Upper lobe of left lung (tissue), 4 donors: Measurements from ENCODE around the gene SELENOF.

Source experiments
- EP300 ChIP-seq, 4 donors: sonication (generic); formaldehyde crosslinking; IDR thresholded peaks; one replicate each; pipeline ENCODE4 v1.5.1; 2017; ENCODE audit warnings: antibody characterized with exemption in 4 of 4, control low read depth in 2 of 4
- POLR2A ChIP-seq, 4 donors: fragments of 450-650 bp; IDR thresholded peaks; one replicate each; pipeline ENCODE4 v1.5.1; 2016 to 2017; ENCODE audit warnings: antibody characterized with exemption in 4 of 4, mild to moderate bottlenecking in 2 of 4
- TF ChIP-seq, protein P1 (sequence below), 6 experiments: fragments of 450-650 bp in 4 of 6; fragments of 200-600 bp in 2 of 6; sonication (generic) in 2 of 6; IDR thresholded peaks; one replicate each; pipeline ENCODE4 v1.5.1; 2016 to 2019; ENCODE audit warnings: antibody characterized with exemption in 6 of 6

GRCh38 chr1:86951430-86951829 lies 37.5 kb upstream of the SELENOF start:
- TF ChIP-seq, protein P1, sequence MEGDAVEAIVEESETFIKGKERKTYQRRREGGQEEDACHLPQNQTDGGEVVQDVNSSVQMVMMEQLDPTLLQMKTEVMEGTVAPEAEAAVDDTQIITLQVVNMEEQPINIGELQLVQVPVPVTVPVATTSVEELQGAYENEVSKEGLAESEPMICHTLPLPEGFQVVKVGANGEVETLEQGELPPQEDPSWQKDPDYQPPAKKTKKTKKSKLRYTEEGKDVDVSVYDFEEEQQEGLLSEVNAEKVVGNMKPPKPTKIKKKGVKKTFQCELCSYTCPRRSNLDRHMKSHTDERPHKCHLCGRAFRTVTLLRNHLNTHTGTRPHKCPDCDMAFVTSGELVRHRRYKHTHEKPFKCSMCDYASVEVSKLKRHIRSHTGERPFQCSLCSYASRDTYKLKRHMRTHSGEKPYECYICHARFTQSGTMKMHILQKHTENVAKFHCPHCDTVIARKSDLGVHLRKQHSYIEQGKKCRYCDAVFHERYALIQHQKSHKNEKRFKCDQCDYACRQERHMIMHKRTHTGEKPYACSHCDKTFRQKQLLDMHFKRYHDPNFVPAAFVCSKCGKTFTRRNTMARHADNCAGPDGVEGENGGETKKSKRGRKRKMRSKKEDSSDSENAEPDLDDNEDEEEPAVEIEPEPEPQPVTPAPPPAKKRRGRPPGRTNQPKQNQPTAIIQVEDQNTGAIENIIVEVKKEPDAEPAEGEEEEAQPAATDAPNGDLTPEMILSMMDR (IDR thresholded peaks at IDR 0.05), result no peak
- no peak for TF ChIP-seq EP300 (IDR thresholded peaks at IDR 0.05)
- TF ChIP-seq POLR2A (IDR thresholded peaks at IDR 0.05), result no peak
